ENCODE data around the gene BICD2. TPM values are rescaled to one million over a fixed set of nuclear protein-coding genes. Genes with fewer than 3 reads are reported as not detected.

The BICD2 gene
- total and polyA plus RNA-seq, 2 of the 13 experiments (the other 11 are each of a cell fraction or from before 2014, with no cell fraction given) = 5.1 to 17.4 TPM

- TF ChIP-seq ZNF274 (CRISPR knock-in tag; IDR thresholded peaks at IDR 0.05) (peak; percentile 67; the same call in 1 of the 2 replicates), MXD1 (CRISPR knock-in tag; IDR thresholded peaks at IDR 0.05) (peak; percentile 38; the same call in 1 of the 2 replicates), TERF1 (CRISPR knock-in tag; IDR thresholded peaks at IDR 0.05) (no peak), TEAD3 (CRISPR knock-in tag; optimal IDR thresholded peaks at IDR 0.05; ENCODE audit: borderline replicate concordance) (peak; percentile 23), CERS6 (CRISPR knock-in tag; IDR thresholded peaks at IDR 0.05) (no peak), SP1 (IDR thresholded peaks at IDR 0.05) (no peak), SP1 (CRISPR knock-in tag; IDR thresholded peaks at IDR 0.05) (peak; percentile 86), ZNF782 (CRISPR knock-in tag; IDR thresholded peaks at IDR 0.05; ENCODE audit: borderline replicate concordance) (no peak), RAD21 (CRISPR knock-in tag; IDR thresholded peaks at IDR 0.05) (no peak), TBX2 (CRISPR knock-in tag; IDR thresholded peaks at IDR 0.05; ENCODE audit: borderline replicate concordance) (peak; percentile 90), NRL (CRISPR knock-in tag; IDR thresholded peaks at IDR 0.05; ENCODE audit: borderline replicate concordance) (peak; percentile 80), KLF11 (CRISPR knock-in tag; IDR thresholded peaks at IDR 0.05) (no peak; the same call in 1 of the 2 replicates), FOXA3 (CRISPR knock-in tag; IDR thresholded peaks at IDR 0.05) (peak; percentile 37; the same call in 1 of the 2 replicates), AHR (CRISPR knock-in tag; IDR thresholded peaks at IDR 0.05) (peak; percentile 58; the same call in 1 of the 2 replicates), ZBTB20 (CRISPR knock-in tag; IDR thresholded peaks at IDR 0.05; ENCODE audit: borderline replicate concordance, low read depth) (no peak; the same call in 1 of the 2 replicates), ZNF441 (CRISPR knock-in tag; IDR thresholded peaks at IDR 0.05; ENCODE audit: borderline replicate concordance) (no peak), TEF (CRISPR knock-in tag; IDR thresholded peaks at IDR 0.05) (no peak), ZEB1 (IDR thresholded peaks at IDR 0.05; ENCODE audit: insufficient replicate concordance, low read depth) (no peak), CENPX (CRISPR knock-in tag; IDR thresholded peaks at IDR 0.05) (no peak), MYC (CRISPR knock-in tag; IDR thresholded peaks at IDR 0.05; ENCODE audit: borderline replicate concordance) (peak; percentile 73; the same call in 1 of the 2 replicates), NCOA2 (CRISPR knock-in tag; IDR thresholded peaks at IDR 0.05) (no peak), KAT8 (CRISPR knock-in tag; IDR thresholded peaks at IDR 0.05) (peak; percentile 99), MBNL3 (CRISPR knock-in tag; conservative IDR thresholded peaks at IDR 0.05) (no peak), GABPA (IDR thresholded peaks at IDR 0.05; ENCODE audit: low read depth, low read length) (peak; percentile 94), GABPA (CRISPR knock-in tag; IDR thresholded peaks at IDR 0.05; ENCODE audit: low read depth) (peak; percentile 96), SSRP1 (CRISPR knock-in tag; IDR thresholded peaks at IDR 0.05) (no peak), ZNF691 (CRISPR knock-in tag; IDR thresholded peaks at IDR 0.05; ENCODE audit: borderline replicate concordance, low read depth) (peak; percentile 87; the same call in 1 of the 2 replicates), ZNF333 (CRISPR knock-in tag; IDR thresholded peaks at IDR 0.05; ENCODE audit: borderline replicate concordance) (0 out of 2 replicates have a peak, but pooled peaks have one; percentile 42), NFKBIZ (CRISPR knock-in tag; IDR thresholded peaks at IDR 0.05) (no peak)
Measured at GRCh38 chr9:92669890-92670708, 94.5 kb downstream of the BICD2 start, which contains the start of gene IPPK (continued).

Measured in HepG2 (cell line).